ENCODE data around the gene CADM1.

Gene CADM1

GRCh38 chr11:115279813-115280761, 224.1 kb downstream of the CADM1 start:
- no peak for DNase-seq (ENCODE audit: low spot score)

GRCh38 chr11:115276799-115277198, 227.4 kb downstream of the CADM1 start:
- no peak for DNase-seq (ENCODE audit: low spot score)

GRCh38 chr11:115276191-115276590, 228.0 kb downstream of the CADM1 start:
- no peak for DNase-seq (ENCODE audit: low spot score)

GRCh38 chr11:115275045-115275444, 229.2 kb downstream of the CADM1 start:
- no peak for DNase-seq (ENCODE audit: low spot score)

- DNase-seq (ENCODE audit: low spot score), result no peak
These were observed 231.3 kb downstream of the CADM1 start for GRCh38 chr11:115272925-115273324.

- DNase-seq (ENCODE audit: low spot score), result no peak
These were observed 232.6 kb downstream of the CADM1 start for GRCh38 chr11:115271643-115272042.

GRCh38 chr11:115269191-115269950, 234.8 kb downstream of the CADM1 start:
- DNase-seq (ENCODE audit: low spot score), result no peak

- DNase-seq (ENCODE audit: low spot score), result no peak
These were observed 236.3 kb downstream of the CADM1 start for GRCh38 chr11:115267871-115268270.

- no peak for DNase-seq (ENCODE audit: low spot score)
These were observed 236.9 kb downstream of the CADM1 start for GRCh38 chr11:115267238-115267781.

GRCh38 chr11:115266066-115266639, 238.1 kb downstream of the CADM1 start:
- no peak for DNase-seq (ENCODE audit: low spot score)

GRCh38 chr11:115263799-115264656, 240.2 kb downstream of the CADM1 start:
- DNase-seq (ENCODE audit: low spot score), result no peak

GRCh38 chr11:115258216-115258615, 246.0 kb downstream of the CADM1 start:
- no peak for DNase-seq (ENCODE audit: low spot score)

- no peak for DNase-seq (ENCODE audit: low spot score)
These were observed 246.5 kb downstream of the CADM1 start for GRCh38 chr11:115257678-115258077.

GRCh38 chr11:115257270-115257669, 246.9 kb downstream of the CADM1 start:
- no peak for DNase-seq (ENCODE audit: low spot score)

- DNase-seq (ENCODE audit: low spot score), result peak; percentile 17
These were observed 247.6 kb downstream of the CADM1 start for GRCh38 chr11:115256397-115257197.

GRCh38 chr11:115255006-115255762, 249.0 kb downstream of the CADM1 start:
- no peak for DNase-seq (ENCODE audit: low spot score)

- DNase-seq (ENCODE audit: low spot score), result no peak
These were observed 253.1 kb downstream of the CADM1 start for GRCh38 chr11:115251126-115251525.

- no peak for DNase-seq (ENCODE audit: low spot score)
These were observed 255.1 kb downstream of the CADM1 start for GRCh38 chr11:115249061-115249578.

GRCh38 chr11:115247953-115248352, 256.3 kb downstream of the CADM1 start:
- no peak for DNase-seq (ENCODE audit: low spot score)

- no peak for DNase-seq (ENCODE audit: low spot score)
These were observed 256.9 kb downstream of the CADM1 start for GRCh38 chr11:115247361-115247760.

Data from activated CD4-positive, alpha-beta T cell treated with anti-CD3 and anti-CD28 coated beads, Interleukin-2, Interleukin-4, amounts not matched to agents 100 ng/mL and 50 ng/mL, durations not matched to agents 16 hours and 8 hours (primary cell).